Upper lobe of left lung (tissue), 6 donors: ENCODE data around the gene MAP2K7. TPM values are rescaled to one million over a fixed set of nuclear protein-coding genes. Genes with fewer than 3 reads are reported as not detected.

Experiments used
- ATAC-seq, 2 donors: fragments of 200-7000 bp; cut with Tn5 transposase; one replicate each; pipeline ENCODE4 v1.9.1; 2022; ENCODE audit warnings: mild to moderate bottlenecking in 2 of 2, moderate library complexity in 2 of 2; ENCODE audit not compliant: low FRiP score in 2 of 2
- DNase-seq, 2 donors: peaks; one replicate each; pipeline ENCODE4 v3.0.0-alpha.2; 2019 to 2020
- H3K27ac ChIP-seq, 4 donors: fragments of 200-600 bp; sonication (generic); one replicate each; pipeline ENCODE4 v1.5.1; 2016 to 2019
- H3K27me3 ChIP-seq, 4 donors: fragments of 200-600 bp; sonication (generic); one replicate each; pipeline ENCODE4 v1.5.1; 2017 to 2019
- H3K36me3 ChIP-seq, 4 donors: fragments of 200-600 bp; sonication (generic); one replicate each; pipeline ENCODE4 v1.5.1; 2016 to 2019
- H3K4me1 ChIP-seq, 4 donors: fragments of 200-600 bp; sonication (generic); one replicate each; pipeline ENCODE4 v1.5.1; 2018 to 2019
- H3K4me3 ChIP-seq, 4 donors: fragments of 200-600 bp; sonication (generic); one replicate each; pipeline ENCODE4 v1.5.1; 2017 to 2019; ENCODE audit warnings: mild to moderate bottlenecking in 2 of 4, moderate library complexity in 1 of 4
- H3K9me3 ChIP-seq, 4 donors: fragments of 200-600 bp; sonication (generic); one replicate each; pipeline ENCODE4 v1.5.1; 2018 to 2019
- EP300 ChIP-seq, 4 donors: sonication (generic); formaldehyde crosslinking; IDR thresholded peaks; one replicate each; pipeline ENCODE4 v1.5.1; 2017; ENCODE audit warnings: antibody characterized with exemption in 4 of 4, control low read depth in 2 of 4
- POLR2A ChIP-seq, 4 donors: fragments of 450-650 bp; IDR thresholded peaks; one replicate each; pipeline ENCODE4 v1.5.1; 2016 to 2017; ENCODE audit warnings: antibody characterized with exemption in 4 of 4, mild to moderate bottlenecking in 2 of 4
- POLR2AphosphoS5 ChIP-seq, 2 donors: sonication (generic); formaldehyde crosslinking; IDR thresholded peaks; one replicate each; pipeline ENCODE4 v1.5.1; 2017; ENCODE audit warnings: antibody characterized with exemption in 2 of 2
- WGBS, 2 donors: methylation state at CpG; one replicate each; pipeline ENCODE4 v1.1.5; 2017 to 2018; 5-methylcytosine and 5-hydroxymethylcytosine counted together
- total RNA-seq, 6 donors: library from RNA; depleted of rRNA in 4 of 6; stranded (reverse); fragments of >200 nt in 4 of 6; gene quantifications; one replicate each; pipeline versions ENCODE4 v1.1.0 to v1.2.1, GENCODE V29; 2016 to 2021
- TF ChIP-seq, protein P1 (sequence below), 6 experiments: fragments of 450-650 bp in 4 of 6; fragments of 200-600 bp in 2 of 6; sonication (generic) in 2 of 6; IDR thresholded peaks; one replicate each; pipeline ENCODE4 v1.5.1; 2016 to 2019; ENCODE audit warnings: antibody characterized with exemption in 6 of 6
- donor health status: DM: no; HTN: no; CAD: no; lungs with moderate emphysema.
- donor health status: DM: no; HTN: yes; CAD: no; lungs with severe emphysema.

MAP2K7 gene
- total RNA-seq, 6 donors from 2014 or later, result 21.1 to 61.8 (median 33.0) TPM

DNA sequence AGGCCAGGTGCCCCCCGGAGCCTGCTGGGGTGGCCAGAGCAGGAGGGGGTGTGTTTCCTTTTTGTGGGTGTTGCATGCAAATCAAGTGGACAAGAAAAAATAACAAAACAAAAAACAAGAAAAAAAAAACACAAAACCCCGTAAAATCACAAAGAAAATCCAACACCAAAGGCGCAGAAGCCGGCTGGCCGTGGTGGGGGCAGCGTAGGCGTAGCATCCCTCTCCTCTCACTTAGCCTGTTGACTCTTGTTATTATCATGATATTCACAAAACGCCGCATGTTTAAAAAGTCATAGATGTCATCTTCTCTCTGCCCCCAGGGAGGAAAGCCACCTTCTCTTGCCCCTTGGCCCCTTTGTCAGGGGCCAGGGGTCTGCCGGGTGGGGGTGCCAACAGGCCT is 10.0 kb downstream of the MAP2K7 start:
- Histone ChIP-seq H3K4me1 (peaks cover 22 to 35% (median 28%) of the 10 kb centered on the region in 4 donors), H3K4me3 (no peak overlapping the region), H3K36me3 (peaks cover 26 to 47% (median 45%) of the 10 kb centered on the region in 4 donors), H3K27me3 (peaks cover 0 to 32% (median 24%) of the 10 kb centered on the region in 4 donors), H3K27ac (no peak overlapping the region), H3K9me3 (no peaks in the 10 kb centered on the region)
- TF ChIP-seq EP300 (IDR thresholded peaks at IDR 0.05), result no peak
- TF ChIP-seq, protein P1, sequence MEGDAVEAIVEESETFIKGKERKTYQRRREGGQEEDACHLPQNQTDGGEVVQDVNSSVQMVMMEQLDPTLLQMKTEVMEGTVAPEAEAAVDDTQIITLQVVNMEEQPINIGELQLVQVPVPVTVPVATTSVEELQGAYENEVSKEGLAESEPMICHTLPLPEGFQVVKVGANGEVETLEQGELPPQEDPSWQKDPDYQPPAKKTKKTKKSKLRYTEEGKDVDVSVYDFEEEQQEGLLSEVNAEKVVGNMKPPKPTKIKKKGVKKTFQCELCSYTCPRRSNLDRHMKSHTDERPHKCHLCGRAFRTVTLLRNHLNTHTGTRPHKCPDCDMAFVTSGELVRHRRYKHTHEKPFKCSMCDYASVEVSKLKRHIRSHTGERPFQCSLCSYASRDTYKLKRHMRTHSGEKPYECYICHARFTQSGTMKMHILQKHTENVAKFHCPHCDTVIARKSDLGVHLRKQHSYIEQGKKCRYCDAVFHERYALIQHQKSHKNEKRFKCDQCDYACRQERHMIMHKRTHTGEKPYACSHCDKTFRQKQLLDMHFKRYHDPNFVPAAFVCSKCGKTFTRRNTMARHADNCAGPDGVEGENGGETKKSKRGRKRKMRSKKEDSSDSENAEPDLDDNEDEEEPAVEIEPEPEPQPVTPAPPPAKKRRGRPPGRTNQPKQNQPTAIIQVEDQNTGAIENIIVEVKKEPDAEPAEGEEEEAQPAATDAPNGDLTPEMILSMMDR (IDR thresholded peaks at IDR 0.05), result no peak
- no peak for TF ChIP-seq POLR2AphosphoS5 (IDR thresholded peaks at IDR 0.05)
- TF ChIP-seq POLR2A (IDR thresholded peaks at IDR 0.05), result no peak
- no peak for DNase-seq
- no peak for ATAC-seq
- WGBS, 2 donors, result 88% methylated on average over 10 of the region's 10 CpGs

DNA sequence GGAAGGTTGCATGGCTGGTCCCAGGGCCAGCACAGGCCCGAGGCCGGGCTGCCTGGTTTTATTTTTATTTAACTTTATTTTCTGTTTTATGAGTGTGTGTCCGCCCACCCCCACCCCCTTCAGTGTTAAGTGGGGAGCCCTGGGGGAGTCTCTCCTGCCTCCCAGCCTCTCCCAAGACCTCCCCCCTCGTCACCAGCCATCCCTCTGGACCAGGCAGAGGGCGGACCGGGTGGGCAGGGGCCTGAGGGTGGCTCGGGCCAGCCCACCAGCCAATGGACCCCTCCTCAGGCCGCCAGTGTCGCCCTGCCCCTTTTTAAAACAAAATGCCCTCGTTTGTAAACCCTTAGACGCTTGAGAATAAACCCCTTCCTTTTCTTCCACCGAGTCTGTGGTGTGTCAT is 10.4 kb downstream of the MAP2K7 start:
- Histone ChIP-seq H3K36me3 (peaks cover 26 to 44% (median 43%) of the 10 kb centered on the region in 4 donors), H3K4me3 (no peak overlapping the region), H3K27ac (no peak overlapping the region), H3K4me1 (peaks cover 22 to 40% (median 28%) of the 10 kb centered on the region in 4 donors), H3K27me3 (peaks cover 0 to 37% (median 27%) of the 10 kb centered on the region in 4 donors), H3K9me3 (no peaks in the 10 kb centered on the region)
- WGBS, 2 donors, result 67% methylated on average over 12 of the region's 12 CpGs
- TF ChIP-seq, protein P1 (IDR thresholded peaks at IDR 0.05), result no peak
- TF ChIP-seq POLR2AphosphoS5 (IDR thresholded peaks at IDR 0.05), result no peak
- DNase-seq (no peak), ATAC-seq (no peak)

DNA sequence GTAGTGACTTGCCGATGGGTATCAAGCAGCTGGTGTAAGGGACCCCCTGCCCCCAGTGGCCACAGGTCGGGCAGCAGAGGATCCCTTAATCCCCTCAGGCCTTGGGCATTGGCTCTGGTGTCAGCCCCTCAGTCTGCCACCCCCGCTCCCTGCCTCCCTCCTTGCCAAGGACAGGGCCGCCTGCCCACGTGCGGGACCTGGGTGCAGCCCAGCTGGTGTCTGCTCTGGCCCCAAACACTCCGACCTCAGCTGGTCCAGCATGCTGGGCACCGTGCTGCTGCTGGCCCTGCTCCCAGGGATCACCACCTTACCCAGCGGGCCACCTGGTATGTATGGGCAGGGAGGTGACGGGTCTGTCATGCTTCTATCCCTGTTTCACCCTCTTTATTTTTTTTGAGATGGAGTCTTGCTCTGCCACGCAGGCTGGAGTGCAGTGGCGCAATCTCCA is 10.9 kb downstream of the MAP2K7 start, which contains the start of gene TGFBR3L:
Gene TGFBR3L, plus strand, starts transcription at position 233 of the 448 bp plus-strand sequence.
- Histone ChIP-seq H3K36me3 (peaks cover 26 to 39% (median 38%) of the 10 kb centered on the region in 4 donors), H3K27me3 (peaks cover 0 to 39% (median 27%) of the 10 kb centered on the region in 4 donors), H3K27ac (no peak within 1 kb of the TSS), H3K4me3 (no peak within 1 kb of the TSS), H3K4me1 (peaks cover 25 to 45% (median 31%) of the 10 kb centered on the region in 4 donors), H3K9me3 (no peaks in the 10 kb centered on the region)
- no peak for ATAC-seq
- no peak for TF ChIP-seq POLR2A (IDR thresholded peaks at IDR 0.05)
- TF ChIP-seq EP300 (IDR thresholded peaks at IDR 0.05), result no peak
- TF ChIP-seq POLR2AphosphoS5 (IDR thresholded peaks at IDR 0.05), result no peak
- TF ChIP-seq, protein P1 (IDR thresholded peaks at IDR 0.05), result no peak
- peak in 1 of 2 donors; percentile 69 for DNase-seq
- WGBS, 2 donors, result 70 to 75% methylated on average over 5 to 12 of the region's 12 CpGs

DNA sequence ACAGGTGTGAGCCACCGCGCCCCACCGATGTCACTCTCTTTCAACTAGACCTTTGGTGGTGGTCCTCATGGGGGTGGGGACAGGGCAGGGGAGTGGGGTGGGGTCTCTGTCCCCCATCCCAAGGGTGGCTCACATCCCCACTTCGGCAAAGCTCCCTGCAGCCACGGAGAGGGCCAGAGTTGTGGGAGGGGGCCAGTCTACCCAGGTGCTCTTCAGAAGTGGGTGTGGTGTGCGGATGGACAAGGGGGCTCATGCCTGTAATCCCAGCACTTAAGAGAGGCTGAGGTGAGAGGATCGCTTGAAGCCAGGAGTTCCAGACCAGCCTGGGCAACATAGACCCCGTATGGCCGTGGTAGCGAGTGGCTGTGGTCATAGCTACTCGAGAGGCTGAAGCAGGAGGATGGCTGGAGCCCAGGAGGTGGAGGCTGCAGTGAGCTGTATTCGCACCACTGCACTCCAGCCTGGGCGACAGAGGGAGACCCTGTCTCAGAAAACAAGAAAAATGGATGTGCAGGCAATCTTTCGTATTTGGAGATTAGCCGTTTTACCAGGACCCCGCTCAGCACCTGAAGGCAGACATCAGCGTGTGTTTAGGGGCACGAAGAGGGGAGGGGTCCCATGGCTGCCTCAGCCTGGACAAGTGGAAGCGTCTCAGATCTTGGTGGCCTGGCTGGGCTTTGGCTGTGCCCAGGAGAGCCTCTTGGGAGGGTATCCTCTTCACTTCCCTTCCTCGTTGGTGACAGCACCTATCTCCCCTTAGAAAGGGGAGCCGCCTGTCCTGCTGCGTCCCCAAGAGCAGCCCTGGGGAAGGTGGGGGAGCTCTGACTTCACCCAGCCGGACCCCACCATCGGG is 11.8 kb downstream of the MAP2K7 start:
- no peak for ATAC-seq

More for the DNA sequence above, 11.8 kb downstream of the MAP2K7 start:
- WGBS, 2 donors, result 39 to 53% methylated on average over 15 to 21 of the region's 24 CpGs
- H3K27ac ChIP-seq, result no peak overlapping the region
- H3K27me3 ChIP-seq, result peaks cover 0 to 39% (median 27%) of the 10 kb centered on the region in 4 donors
- no peaks in the 10 kb centered on the region for H3K9me3 ChIP-seq
- H3K36me3 ChIP-seq, result peaks cover 21 to 30% (median 30%) of the 10 kb centered on the region in 4 donors
- no peak for TF ChIP-seq EP300 (IDR thresholded peaks at IDR 0.05)
- no peak for TF ChIP-seq POLR2A (IDR thresholded peaks at IDR 0.05)
- TF ChIP-seq, protein P1 (IDR thresholded peaks at IDR 0.05), result no peak
- TF ChIP-seq POLR2AphosphoS5 (IDR thresholded peaks at IDR 0.05), result no peak
- DNase-seq, result peak in 1 of 2 donors; percentile 15
- H3K4me3 ChIP-seq, result peak overlapping the region in 2 of 4 donors; percentile 38 to 49
- H3K4me1 ChIP-seq, result peaks cover 29 to 51% (median 35%) of the 10 kb centered on the region in 4 donors
